Measurements from ENCODE around the gene AGPAT2.

The AGPAT2 gene

GRCh38 chr9:136644593-136645351, 42.5 kb downstream of the AGPAT2 start (continued):
- TF ChIP-seq ZNF596 (tag by site-specific recombination; IDR thresholded peaks at IDR 0.05), result no peak
- no peak for TF ChIP-seq ZNF548 (tag by site-specific recombination; IDR thresholded peaks at IDR 0.05)
- no peak for TF ChIP-seq GLI4 (tag by site-specific recombination; IDR thresholded peaks at IDR 0.05)
- TF ChIP-seq ZBTB17 (tag by site-specific recombination; IDR thresholded peaks at IDR 0.05), result no peak
- no peak for TF ChIP-seq ZNF18 (tag by site-specific recombination; IDR thresholded peaks at IDR 0.05)
- no peak for TF ChIP-seq SETDB1 (IDR thresholded peaks at IDR 0.05; ENCODE audit: insufficient read length, low read length)
- no peak; the same call in 1 of the 2 replicates for TF ChIP-seq KLF9 (tag by site-specific recombination; IDR thresholded peaks at IDR 0.05; ENCODE audit: low read depth)
- TF ChIP-seq, protein P1, sequence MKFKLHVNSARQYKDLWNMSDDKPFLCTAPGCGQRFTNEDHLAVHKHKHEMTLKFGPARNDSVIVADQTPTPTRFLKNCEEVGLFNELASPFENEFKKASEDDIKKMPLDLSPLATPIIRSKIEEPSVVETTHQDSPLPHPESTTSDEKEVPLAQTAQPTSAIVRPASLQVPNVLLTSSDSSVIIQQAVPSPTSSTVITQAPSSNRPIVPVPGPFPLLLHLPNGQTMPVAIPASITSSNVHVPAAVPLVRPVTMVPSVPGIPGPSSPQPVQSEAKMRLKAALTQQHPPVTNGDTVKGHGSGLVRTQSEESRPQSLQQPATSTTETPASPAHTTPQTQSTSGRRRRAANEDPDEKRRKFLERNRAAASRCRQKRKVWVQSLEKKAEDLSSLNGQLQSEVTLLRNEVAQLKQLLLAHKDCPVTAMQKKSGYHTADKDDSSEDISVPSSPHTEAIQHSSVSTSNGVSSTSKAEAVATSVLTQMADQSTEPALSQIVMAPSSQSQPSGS (tag by site-specific recombination; IDR thresholded peaks at IDR 0.05; ENCODE audit: low read depth), result no peak
- no peak for TF ChIP-seq ZBTB21 (tag by site-specific recombination; IDR thresholded peaks at IDR 0.05)
- TF ChIP-seq ZNF266 (tag by site-specific recombination; IDR thresholded peaks at IDR 0.05; ENCODE audit: low read depth), result no peak
- TF ChIP-seq ZNF23 (tag by site-specific recombination; IDR thresholded peaks at IDR 0.05; ENCODE audit: borderline replicate concordance), result no peak
- peak; percentile 40; the same call in 1 of the 2 replicates for TF ChIP-seq OSR2 (tag by site-specific recombination; IDR thresholded peaks at IDR 0.05)
- TF ChIP-seq FEZF1 (tag by site-specific recombination; IDR thresholded peaks at IDR 0.05), result no peak
- TF ChIP-seq, protein P2, sequence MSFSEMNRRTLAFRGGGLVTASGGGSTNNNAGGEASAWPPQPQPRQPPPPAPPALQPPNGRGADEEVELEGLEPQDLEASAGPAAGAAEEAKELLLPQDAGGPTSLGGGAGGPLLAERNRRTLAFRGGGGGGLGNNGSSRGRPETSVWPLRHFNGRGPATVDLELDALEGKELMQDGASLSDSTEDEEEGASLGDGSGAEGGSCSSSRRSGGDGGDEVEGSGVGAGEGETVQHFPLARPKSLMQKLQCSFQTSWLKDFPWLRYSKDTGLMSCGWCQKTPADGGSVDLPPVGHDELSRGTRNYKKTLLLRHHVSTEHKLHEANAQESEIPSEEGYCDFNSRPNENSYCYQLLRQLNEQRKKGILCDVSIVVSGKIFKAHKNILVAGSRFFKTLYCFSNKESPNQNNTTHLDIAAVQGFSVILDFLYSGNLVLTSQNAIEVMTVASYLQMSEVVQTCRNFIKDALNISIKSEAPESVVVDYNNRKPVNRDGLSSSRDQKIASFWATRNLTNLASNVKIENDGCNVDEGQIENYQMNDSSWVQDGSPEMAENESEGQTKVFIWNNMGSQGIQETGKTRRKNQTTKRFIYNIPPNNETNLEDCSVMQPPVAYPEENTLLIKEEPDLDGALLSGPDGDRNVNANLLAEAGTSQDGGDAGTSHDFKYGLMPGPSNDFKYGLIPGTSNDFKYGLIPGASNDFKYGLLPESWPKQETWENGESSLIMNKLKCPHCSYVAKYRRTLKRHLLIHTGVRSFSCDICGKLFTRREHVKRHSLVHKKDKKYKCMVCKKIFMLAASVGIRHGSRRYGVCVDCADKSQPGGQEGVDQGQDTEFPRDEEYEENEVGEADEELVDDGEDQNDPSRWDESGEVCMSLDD (tag by site-specific recombination; IDR thresholded peaks at IDR 0.05), result peak; percentile 64
- TF ChIP-seq PRDM6 (tag by site-specific recombination; IDR thresholded peaks at IDR 0.05), result no peak
- no peak for TF ChIP-seq ZIC2 (tag by site-specific recombination; IDR thresholded peaks at IDR 0.05)
- TF ChIP-seq CTCF (tag by site-specific recombination; IDR thresholded peaks at IDR 0.05), result peak; percentile 91
- TF ChIP-seq MZF1 (tag by site-specific recombination; IDR thresholded peaks at IDR 0.05; ENCODE audit: borderline replicate concordance), result no peak
- TF ChIP-seq GLIS2 (tag by site-specific recombination; IDR thresholded peaks at IDR 0.05), result peak; percentile 96
- TF ChIP-seq, protein P3, sequence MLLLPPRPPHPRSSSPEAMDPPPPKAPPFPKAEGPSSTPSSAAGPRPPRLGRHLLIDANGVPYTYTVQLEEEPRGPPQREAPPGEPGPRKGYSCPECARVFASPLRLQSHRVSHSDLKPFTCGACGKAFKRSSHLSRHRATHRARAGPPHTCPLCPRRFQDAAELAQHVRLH (tag by site-specific recombination; IDR thresholded peaks at IDR 0.05), result 0 out of 2 replicates have a peak, but pooled peaks have one; percentile 35
- TF ChIP-seq ZNF394 (tag by site-specific recombination; IDR thresholded peaks at IDR 0.05; ENCODE audit: borderline replicate concordance), result no peak
- TF ChIP-seq ZNF610 (tag by site-specific recombination; IDR thresholded peaks at IDR 0.05; ENCODE audit: borderline replicate concordance), result no peak
- TF ChIP-seq PRDM2 (tag by site-specific recombination; IDR thresholded peaks at IDR 0.05; ENCODE audit: borderline replicate concordance), result no peak
